Cardiac muscle cell (in vitro differentiated cells and primary cell): ENCODE measurements around the gene PPP1CA. TPM values are rescaled to one million over a fixed set of nuclear protein-coding genes. Genes with fewer than 3 reads are reported as not detected.
"Not testable (repeated sequence)": the region's sequence is repeated elsewhere in the genome, so short reads cannot be mapped to it uniquely, and the experiment has no call there.

Experiments used
- DNase-seq, 2 donors: peaks; one replicate each; pipeline versions ENCODE4 v3.0.0 to v3.0.0-alpha.2; 2010 to 2017; ENCODE audit warnings: low read depth in 1 of 2, low spot score in 1 of 2
- H3K27ac ChIP-seq: fragments of 200-600 bp; sonication (generic); 2 replicates; pipeline ENCODE4 v1.5.1; 2016
- H3K27me3 ChIP-seq: fragments of 200-600 bp; sonication (generic); 2 replicates; pipeline ENCODE4 v1.6.0; 2016; ENCODE audit warnings: control low read depth
- H3K36me3 ChIP-seq: fragments of 200-600 bp; sonication (generic); 2 replicates; pipeline ENCODE4 v1.5.1; 2016; ENCODE audit warnings: control low read depth
- H3K4me1 ChIP-seq: fragments of 200-600 bp; sonication (generic); 2 replicates; pipeline ENCODE4 v1.8.1; 2017; ENCODE audit warnings: low read depth, mild to moderate bottlenecking, mixed run types
- H3K4me3 ChIP-seq: fragments of 200-600 bp; sonication (generic); 2 replicates; pipeline ENCODE4 v1.5.1; 2016; ENCODE audit warnings: mild to moderate bottlenecking
- H3K9me3 ChIP-seq: fragments of 200-600 bp; sonication (generic); 2 replicates; pipeline ENCODE4 v1.5.1; 2017; ENCODE audit warnings: low read depth, mild to moderate bottlenecking, control low read depth
- CTCF ChIP-seq: IDR thresholded peaks from 2 replicates; pipeline ENCODE4 v1.5.1; 2012; ENCODE audit warnings: low read depth, mild to moderate bottlenecking, low read length
- polyA plus RNA-seq: library from polyadenylated mRNA; unstranded; fragments of >200 nt; fragmentation: Nextera tagmentation; extraction: Ambion mirVana; gene quantifications from 2 replicates; pipeline ENCODE4 v1.2.1, GENCODE V29; 2016
- total RNA-seq: library from RNA; depleted of rRNA; stranded (reverse); fragments of >200 nt; gene quantifications from 2 replicates; pipeline ENCODE4 v1.2.3, GENCODE V29; 2016

PPP1CA gene
- total and polyA plus RNA-seq, 2 experiments from 2014 or later = 142 to 235 TPM

- no peaks in the 10 kb centered on the region for H3K9me3 ChIP-seq
- H3K27ac ChIP-seq = no peak overlapping the region
- TF ChIP-seq CTCF = no peak
- no peak for DNase-seq
- H3K27me3 ChIP-seq = no peaks in the 10 kb centered on the region
- H3K4me3 ChIP-seq = no peak overlapping the region
- H3K4me1 ChIP-seq = no peaks in the 10 kb centered on the region
- H3K36me3 ChIP-seq = peaks cover 20% of the 10 kb centered on the region
These were observed 29.9 kb upstream of the PPP1CA start for GRCh38 chr11:67431346-67432249.

- Histone ChIP-seq H3K27me3 (no peaks in the 10 kb centered on the region), H3K27ac (no peak overlapping the region), H3K4me1 (no peaks in the 10 kb centered on the region), H3K36me3 (peaks cover 20% of the 10 kb centered on the region), H3K4me3 (no peak overlapping the region), H3K9me3 (no peaks in the 10 kb centered on the region)
- no peak for TF ChIP-seq CTCF
- DNase-seq = no peak
These were observed 28.1 kb upstream of the PPP1CA start for GRCh38 chr11:67429722-67430121.

- peak overlapping the region; percentile 91 for H3K27ac ChIP-seq
- no peaks in the 10 kb centered on the region for H3K4me1 ChIP-seq
- H3K27me3 ChIP-seq = no peaks in the 10 kb centered on the region
- DNase-seq = no peak
- H3K9me3 ChIP-seq = no peaks in the 10 kb centered on the region
- peak overlapping the region; percentile 92 for H3K4me3 ChIP-seq
- H3K36me3 ChIP-seq = peaks cover 17% of the 10 kb centered on the region
- TF ChIP-seq CTCF = no peak
These were observed 27.5 kb upstream of the PPP1CA start for GRCh38 chr11:67429038-67429668.

- Histone ChIP-seq H3K4me1 (no peaks in the 10 kb centered on the region), H3K4me3 (peak within 1 kb of the TSS; percentile 92), H3K27ac (peak within 1 kb of the TSS; percentile 91), H3K36me3 (peaks cover 10% of the 10 kb centered on the region), H3K9me3 (no peaks in the 10 kb centered on the region), H3K27me3 (no peaks in the 10 kb centered on the region)
- peak; percentile 97 to 98 for DNase-seq
- no peak for TF ChIP-seq CTCF
These were observed 26.7 kb upstream of the PPP1CA start, which contains the start of gene RPS6KB2 for GRCh38 chr11:67428052-67429001. RPS6KB2 (plus strand) TSS chr11:67428494; CDS start chr11:67428546, 52 bp downstream.

- peak overlapping the region; percentile 11 for H3K27ac ChIP-seq
- not testable (repeated sequence) for DNase-seq, H3K36me3 ChIP-seq
These were observed 25.8 kb upstream of the PPP1CA start for GRCh38 chr11:67427364-67427859.

More at GRCh38 chr11:67427364-67427859, 25.8 kb upstream of the PPP1CA start:
- H3K4me1 ChIP-seq, H3K9me3 ChIP-seq, H3K27me3 ChIP-seq: not testable (repeated sequence)
- peak overlapping the region; percentile 92 for H3K4me3 ChIP-seq
